HG02884 (cell line): Measurements from ENCODE around the gene PIAS4.

Experiments used
- ATAC-seq: cut with Tn5 transposase; IDR thresholded peaks from one replicate; pipeline ENCODE4 v1.9.1; 2021; ENCODE audit warnings: mild to moderate bottlenecking, moderate library complexity; ENCODE audit not compliant: unreplicated experiment

The PIAS4 gene

GRCh38 chr19:3977242-3978143, 30.0 kb upstream of the PIAS4 start:
- no peak for ATAC-seq

- ATAC-seq, result no peak
These were observed 29.4 kb upstream of the PIAS4 start for GRCh38 chr19:3978145-3978544.

- ATAC-seq, result no peak
These were observed 28.3 kb upstream of the PIAS4 start for GRCh38 chr19:3979289-3979673.

GRCh38 chr19:3979674-3980352, 27.7 kb upstream of the PIAS4 start:
- ATAC-seq, result no peak

GRCh38 chr19:3980353-3981251, 26.9 kb upstream of the PIAS4 start:
- ATAC-seq, result no peak

- ATAC-seq, result no peak
These were observed 26.2 kb upstream of the PIAS4 start for GRCh38 chr19:3981373-3981735.

- no peak for ATAC-seq
These were observed 25.5 kb upstream of the PIAS4 start for GRCh38 chr19:3981736-3982681.

- no peak for ATAC-seq
These were observed 24.6 kb upstream of the PIAS4 start for GRCh38 chr19:3982701-3983541.

- no peak for ATAC-seq
These were observed 24.0 kb upstream of the PIAS4 start for GRCh38 chr19:3983542-3983914.

- ATAC-seq, result no peak
These were observed 23.5 kb upstream of the PIAS4 start for GRCh38 chr19:3983936-3984583.

- no peak for ATAC-seq
These were observed 23.0 kb upstream of the PIAS4 start for GRCh38 chr19:3984584-3984907.

GRCh38 chr19:3984908-3985642, 22.5 kb upstream of the PIAS4 start, which contains the start of gene EEF2:
TSS of gene EEF2 (minus strand) at chr19:3985463. CDS start at chr19:3985380, 83 bp downstream.
- ATAC-seq, result no peak

GRCh38 chr19:3985643-3986259, 21.8 kb upstream of the PIAS4 start:
- ATAC-seq, result no peak

GRCh38 chr19:3986260-3987041, 21.1 kb upstream of the PIAS4 start:
- no peak for ATAC-seq

- ATAC-seq, result no peak
These were observed 19.7 kb upstream of the PIAS4 start for GRCh38 chr19:3987619-3988371.

GRCh38 chr19:3990815-3991117, 16.8 kb upstream of the PIAS4 start:
- no peak for ATAC-seq
